SU-DHL-6 (cell line): ENCODE results near the gene NOS1.

Source experiments
- EZH2phosphoT487 ChIP-seq: fragments of 200-600 bp; sonication (generic), shearing (Covaris generic); conservative IDR thresholded peaks from 2 replicates; pipeline ENCODE4 v1.6.1; 2018; ENCODE audit warnings: mild to moderate bottlenecking, antibody characterized with exemption, low read length, moderate library complexity, mixed read lengths
- TF ChIP-seq, protein P1 (sequence below): fragments of 200-600 bp; sonication (generic); IDR thresholded peaks from one replicate; pipeline ENCODE4 v1.5.1; 2017; ENCODE audit warnings: antibody characterized with exemption, mild to moderate bottlenecking, low read length, moderate library complexity; ENCODE audit not compliant: insufficient read depth, poor library complexity, severe bottlenecking

DNA sequence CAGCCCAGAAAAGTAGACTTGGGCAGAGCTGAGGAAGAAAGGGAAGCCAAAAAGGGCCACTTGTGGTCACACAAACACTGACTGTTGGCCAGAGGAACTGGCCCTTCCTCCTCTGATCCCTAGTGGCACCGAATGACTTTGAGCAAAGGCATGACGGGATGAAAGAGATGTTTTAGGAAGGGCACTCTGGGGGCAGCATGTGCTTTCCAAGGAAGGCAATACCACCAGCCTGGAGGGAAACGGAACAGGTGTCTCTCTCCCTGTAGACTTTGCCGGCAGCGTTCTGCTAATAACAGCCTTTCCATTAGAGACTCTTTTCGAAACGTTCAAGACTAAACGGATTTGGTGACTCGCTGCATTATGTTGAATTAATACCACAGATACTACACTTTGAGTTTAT lies 158.9 kb downstream of the NOS1 start:
- TF ChIP-seq, protein P1, sequence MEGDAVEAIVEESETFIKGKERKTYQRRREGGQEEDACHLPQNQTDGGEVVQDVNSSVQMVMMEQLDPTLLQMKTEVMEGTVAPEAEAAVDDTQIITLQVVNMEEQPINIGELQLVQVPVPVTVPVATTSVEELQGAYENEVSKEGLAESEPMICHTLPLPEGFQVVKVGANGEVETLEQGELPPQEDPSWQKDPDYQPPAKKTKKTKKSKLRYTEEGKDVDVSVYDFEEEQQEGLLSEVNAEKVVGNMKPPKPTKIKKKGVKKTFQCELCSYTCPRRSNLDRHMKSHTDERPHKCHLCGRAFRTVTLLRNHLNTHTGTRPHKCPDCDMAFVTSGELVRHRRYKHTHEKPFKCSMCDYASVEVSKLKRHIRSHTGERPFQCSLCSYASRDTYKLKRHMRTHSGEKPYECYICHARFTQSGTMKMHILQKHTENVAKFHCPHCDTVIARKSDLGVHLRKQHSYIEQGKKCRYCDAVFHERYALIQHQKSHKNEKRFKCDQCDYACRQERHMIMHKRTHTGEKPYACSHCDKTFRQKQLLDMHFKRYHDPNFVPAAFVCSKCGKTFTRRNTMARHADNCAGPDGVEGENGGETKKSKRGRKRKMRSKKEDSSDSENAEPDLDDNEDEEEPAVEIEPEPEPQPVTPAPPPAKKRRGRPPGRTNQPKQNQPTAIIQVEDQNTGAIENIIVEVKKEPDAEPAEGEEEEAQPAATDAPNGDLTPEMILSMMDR: no peak
- TF ChIP-seq EZH2phosphoT487: no peak
